Small intestine (tissue), 7 donors: ENCODE data around the gene POGZ. TPM values are rescaled to one million over a fixed set of nuclear protein-coding genes. Genes with fewer than 3 reads are reported as not detected.
"Not testable (repeated sequence)": the region's sequence is repeated elsewhere in the genome, so short reads cannot be mapped to it uniquely, and the experiment has no call there.

Source experiments
- DNase-seq, 2 donors: peaks; one replicate each; pipeline versions ENCODE4 v3.0.0 to v3.0.0-alpha.2; 2013
- FAIRE-seq: peaks from 2 replicates; lab custom pipeline; 2012; peaks lifted over from hg19 to GRCh38; lab: Jason Lieb, UNC
- H3K27ac ChIP-seq, 3 donors: one replicate each; pipeline ENCODE4 v1.5.1; 2013; ENCODE audit warnings: low read length in 2 of 3, mild to moderate bottlenecking in 2 of 3, control low read depth in 1 of 3, inconsistent platforms in 1 of 3, low read depth in 1 of 3, moderate library complexity in 1 of 3
- H3K27me3 ChIP-seq, 3 donors: one replicate each; pipeline ENCODE4 v1.6.1; 2013; ENCODE audit warnings: low read length in 3 of 3, inconsistent platforms in 1 of 3; ENCODE audit not compliant: control insufficient read depth in 3 of 3, insufficient read depth in 3 of 3
- H3K36me3 ChIP-seq, 3 donors: one replicate each; pipeline ENCODE4 v1.6.1; 2013; ENCODE audit warnings: low read length in 3 of 3, inconsistent platforms in 1 of 3, low read depth in 1 of 3, mild to moderate bottlenecking in 1 of 3, moderate library complexity in 1 of 3; ENCODE audit not compliant: control insufficient read depth in 3 of 3, insufficient read depth in 2 of 3
- H3K4me1 ChIP-seq, 3 donors: one replicate each; pipeline ENCODE4 v1.6.1; 2013; ENCODE audit warnings: low read length in 2 of 3, inconsistent platforms in 1 of 3, low read depth in 1 of 3, mild to moderate bottlenecking in 1 of 3, moderate library complexity in 1 of 3; ENCODE audit not compliant: control insufficient read depth in 3 of 3, insufficient read depth in 2 of 3
- H3K4me3 ChIP-seq, 3 donors: one replicate each; pipeline ENCODE4 v1.5.1; 2013; ENCODE audit warnings: low read length in 3 of 3, control low read depth in 1 of 3, inconsistent platforms in 1 of 3, low read depth in 1 of 3, mild to moderate bottlenecking in 1 of 3, moderate library complexity in 1 of 3
- H3K9me3 ChIP-seq, 2 donors: one replicate each; pipeline ENCODE4 v1.6.1; 2013; ENCODE audit warnings: low read depth in 1 of 2, low read length in 1 of 2; ENCODE audit not compliant: control insufficient read depth in 2 of 2, insufficient read depth in 1 of 2
- WGBS, 3 donors: extraction: QIAGEN DNeasy Blood & Tissue Kit; methylation state at CpG; one replicate each; pipeline ENCODE4 v1.1.7; 2013; 5-methylcytosine and 5-hydroxymethylcytosine counted together
- polyA plus RNA-seq, 4 donors: library from polyadenylated mRNA; stranded (reverse) in 3 of 4; unstranded in 1 of 4; fragments of 200-250 nt in 3 of 4; fragments of 120-200 nt in 1 of 4; gene quantifications; one replicate each; pipeline versions ENCODE4 v1.2.1 to v1.2.3, GENCODE V29; 2013
- donor health status: healthy with polysubstance abuse.
- donor health status: control.
- donor health status: control.
- donor health status: Bipolar disorder and iron deficiency.
- donor health status: healthy.

Gene POGZ
- polyA plus RNA-seq, 4 donors: 11.1 to 77.1 (median 16.0) TPM

GRCh38 chr1:151391079-151391563, 68.2 kb downstream of the POGZ start:
- FAIRE-seq (no peak), DNase-seq (peak in 1 of 2 donors; percentile 88)
- H3K27me3 ChIP-seq: no peaks in the 10 kb centered on the region
- H3K4me1 ChIP-seq: no peaks in the 10 kb centered on the region
- peak overlapping the region in 1 of 3 donors; percentile 54 for H3K27ac ChIP-seq
- H3K9me3 ChIP-seq: no peaks in the 10 kb centered on the region
- 30 to 61% (median 36%) methylated on average over 3 of the region's 3 CpGs for WGBS, 3 donors
- H3K4me3 ChIP-seq: no peak overlapping the region
- no peaks in the 10 kb centered on the region for H3K36me3 ChIP-seq

DNA sequence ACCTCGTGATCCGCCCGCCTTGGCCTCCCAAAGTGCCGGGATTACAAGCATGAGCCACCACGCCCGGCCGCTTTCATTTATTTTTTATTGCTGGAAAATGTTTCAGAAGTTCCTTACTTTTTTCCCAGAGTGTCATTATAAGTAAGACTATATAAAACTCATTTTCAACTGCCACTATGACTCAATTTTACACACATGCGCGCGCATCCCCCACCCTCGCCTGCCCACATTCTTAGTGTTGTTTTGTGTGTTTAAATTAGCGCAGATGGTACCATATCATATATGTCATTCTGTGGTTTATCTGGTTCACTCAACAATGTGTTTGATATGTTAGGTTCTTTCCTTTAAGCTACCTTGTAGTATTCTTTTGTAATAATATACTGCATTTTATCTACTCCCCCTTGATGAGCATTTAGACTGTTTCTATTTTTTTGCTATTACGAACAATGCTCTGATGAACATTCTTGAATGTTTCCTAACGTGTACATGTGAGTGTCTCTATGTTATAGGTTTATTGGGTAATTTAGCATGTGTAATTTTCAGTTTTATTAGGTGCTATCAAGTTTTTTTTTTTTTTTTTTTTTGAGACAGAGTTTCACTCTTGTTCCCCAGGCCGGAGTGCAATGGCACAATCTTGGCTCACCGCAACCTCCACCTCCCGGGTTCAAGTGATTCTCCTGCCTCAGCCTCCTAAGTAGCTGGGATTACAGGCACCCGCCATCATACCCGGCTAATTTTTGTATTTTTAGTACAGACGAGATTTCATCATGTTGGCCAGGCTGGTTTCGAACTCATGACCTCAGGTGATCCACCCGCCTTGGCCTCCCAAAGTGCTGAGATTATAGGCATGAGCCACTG, 68.8 kb downstream of the POGZ start:
- not testable (repeated sequence) for H3K36me3 ChIP-seq, H3K27me3 ChIP-seq, H3K4me1 ChIP-seq, H3K9me3 ChIP-seq, H3K4me3 ChIP-seq, H3K27ac ChIP-seq, FAIRE-seq, DNase-seq
- WGBS, 3 donors: 45 to 77% (median 65%) methylated on average over 22 of the region's 22 CpGs

- WGBS, 3 donors: 73 to 89% (median 80%) methylated on average over 2 of the region's 2 CpGs
- H3K27ac ChIP-seq: no peak overlapping the region
- FAIRE-seq: no peak
- H3K4me1 ChIP-seq: no peaks in the 10 kb centered on the region
- H3K36me3 ChIP-seq: no peaks in the 10 kb centered on the region
- no peaks in the 10 kb centered on the region for H3K9me3 ChIP-seq
- no peak overlapping the region for H3K4me3 ChIP-seq
- H3K27me3 ChIP-seq: no peaks in the 10 kb centered on the region
- no peak for DNase-seq
Measured at GRCh38 chr1:151386002-151386401, 73.3 kb downstream of the POGZ start.

GRCh38 chr1:151384584-151384983, 74.7 kb downstream of the POGZ start:
- H3K9me3 ChIP-seq: no peaks in the 10 kb centered on the region
- DNase-seq: no peak
- no peak overlapping the region for H3K27ac ChIP-seq
- H3K27me3 ChIP-seq: no peaks in the 10 kb centered on the region
- H3K4me1 ChIP-seq: no peaks in the 10 kb centered on the region
- WGBS, 3 donors: 66 to 79% (median 76%) methylated on average over 3 of the region's 3 CpGs
- no peaks in the 10 kb centered on the region for H3K36me3 ChIP-seq
- no peak overlapping the region for H3K4me3 ChIP-seq
- no peak for FAIRE-seq

- no peaks in the 10 kb centered on the region for H3K9me3 ChIP-seq
- DNase-seq: no peak
- no peak for FAIRE-seq
- no peak overlapping the region for H3K4me3 ChIP-seq
- WGBS, 3 donors: 44 to 60% (median 45%) methylated on average over 3 of the region's 3 CpGs
- H3K27me3 ChIP-seq: no peaks in the 10 kb centered on the region
- H3K36me3 ChIP-seq: no peaks in the 10 kb centered on the region
- H3K4me1 ChIP-seq: peaks cover 2 to 3% (median 2%) of the 10 kb centered on the region in 3 donors
- H3K27ac ChIP-seq: no peak overlapping the region
Measured at GRCh38 chr1:151377150-151377884, 82.0 kb downstream of the POGZ start.

DNA sequence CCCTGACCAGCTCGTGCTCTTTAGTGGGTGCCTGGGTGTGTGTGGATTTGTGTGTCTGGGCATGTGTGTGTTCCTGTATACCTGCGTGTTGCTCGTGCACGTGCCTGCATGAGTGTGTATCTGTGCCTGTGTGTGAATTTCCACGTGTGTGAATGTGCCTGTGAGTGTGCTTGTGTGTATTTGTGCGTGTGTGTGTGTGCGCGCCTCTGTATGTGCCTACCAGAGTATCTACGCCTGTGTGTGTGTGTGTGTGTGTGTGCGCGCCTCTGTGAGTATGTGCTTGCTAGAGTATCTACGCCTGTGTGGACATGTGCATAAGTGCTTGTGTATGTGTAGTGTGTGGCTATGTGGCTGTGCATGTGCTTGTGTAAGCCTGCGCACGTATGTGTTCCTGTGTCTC, 86.1 kb downstream of the POGZ start:
- no peaks in the 10 kb centered on the region for H3K9me3 ChIP-seq
- no peak overlapping the region for H3K4me3 ChIP-seq
- H3K4me1 ChIP-seq: peaks cover 9 to 35% (median 11%) of the 10 kb centered on the region in 3 donors
- DNase-seq (no peak), FAIRE-seq (no peak)
- 59 to 87% (median 73%) methylated on average over 14 of the region's 14 CpGs for WGBS, 3 donors
- no peaks in the 10 kb centered on the region for H3K27me3 ChIP-seq
- peaks cover 0 to 16% (median 0%) of the 10 kb centered on the region in 3 donors for H3K36me3 ChIP-seq
- H3K27ac ChIP-seq: no peak overlapping the region

GRCh38 chr1:151372058-151372934, 87.0 kb downstream of the POGZ start, which contains the start of gene SELENBP1:
Gene SELENBP1, minus strand, starts transcription at chr1:151372705. Its CDS starts 64 bp downstream, at chr1:151372641.
- H3K27me3 ChIP-seq: no peaks in the 10 kb centered on the region
- peak within 1 kb of the TSS; percentile 81 to 89 (median 81) for H3K27ac ChIP-seq
- H3K36me3 ChIP-seq: peaks cover 0 to 25% (median 3%) of the 10 kb centered on the region in 3 donors
- 10 to 30% (median 29%) methylated on average over 11 of the region's 11 CpGs for WGBS, 3 donors
- H3K4me1 ChIP-seq: peaks cover 9 to 35% (median 11%) of the 10 kb centered on the region in 3 donors
- DNase-seq (peak; percentile 94 to 98), FAIRE-seq (no peak)
- H3K9me3 ChIP-seq: no peaks in the 10 kb centered on the region
- peak within 1 kb of the TSS; percentile 50 to 69 (median 63) for H3K4me3 ChIP-seq
